KBM-7 (cell line): ENCODE data around the gene BTBD10.
"Not testable (repeated sequence)": the region's sequence is repeated elsewhere in the genome, so short reads cannot be mapped to it uniquely, and the experiment has no call there.

Experiments used
- DNase-seq: peaks from one replicate; pipeline ENCODE4 v3.0.0-alpha.2; 2015
- in situ Hi-C: fragments of 300-500 bp; cut with MboI; formaldehyde crosslinking; loops from 2 replicates; pipeline ENCODE4 v1.14.3; 2020; ENCODE audit warnings: low sequenced_read_pairs, low pct_unique_long_range_greater_than_20kb, mixed read lengths

The BTBD10 gene

GRCh38 chr11:13446444-13446843 lies 16.6 kb downstream of the BTBD10 start:
- no peak for DNase-seq
- in situ Hi-C loops = no loop called here

GRCh38 chr11:13445588-13445987 lies 17.4 kb downstream of the BTBD10 start:
- DNase-seq = no peak
- in situ Hi-C loops = no loop called here

GRCh38 chr11:13440100-13440855 lies 22.7 kb downstream of the BTBD10 start:
- in situ Hi-C loops = no loop called here
- DNase-seq = no peak

- DNase-seq = no peak
- in situ Hi-C loops = no loop called here
Observed at GRCh38 chr11:13438291-13438690, 24.7 kb downstream of the BTBD10 start.

- peak; percentile 5 for DNase-seq
- in situ Hi-C loops = not testable (repeated sequence)
Observed at GRCh38 chr11:13436836-13437235, 26.2 kb downstream of the BTBD10 start.

GRCh38 chr11:13434247-13435205 lies 28.5 kb downstream of the BTBD10 start:
- in situ Hi-C loops = no loop called here
- DNase-seq = no peak

GRCh38 chr11:13433437-13433836 lies 29.6 kb downstream of the BTBD10 start:
- in situ Hi-C loops = no loop called here
- DNase-seq = no peak

- DNase-seq = no peak
- in situ Hi-C loops = no loop called here
Observed at GRCh38 chr11:13429836-13430235, 33.2 kb downstream of the BTBD10 start.

- in situ Hi-C loops = no loop called here
- no peak for DNase-seq
Observed at GRCh38 chr11:13429288-13429687, 33.7 kb downstream of the BTBD10 start.

- in situ Hi-C loops = no loop called here
- no peak for DNase-seq
Observed at GRCh38 chr11:13427440-13427839, 35.6 kb downstream of the BTBD10 start.

GRCh38 chr11:13423372-13423771 lies 39.6 kb downstream of the BTBD10 start:
- in situ Hi-C loops = no loop called here
- no peak for DNase-seq

- no peak for DNase-seq
- in situ Hi-C loops = no loop called here
Observed at GRCh38 chr11:13421561-13421960, 41.5 kb downstream of the BTBD10 start.

GRCh38 chr11:13415201-13415600 lies 47.8 kb downstream of the BTBD10 start:
- no peak for DNase-seq
- in situ Hi-C loops = no loop called here

- in situ Hi-C loops = no loop called here
- no peak for DNase-seq
Observed at GRCh38 chr11:13405220-13405619, 57.8 kb downstream of the BTBD10 start.

GRCh38 chr11:13398335-13398734 lies 64.7 kb downstream of the BTBD10 start:
- in situ Hi-C loops, DNase-seq: not testable (repeated sequence)

- no peak for DNase-seq
- in situ Hi-C loops = no loop called here
Observed at GRCh38 chr11:13391217-13391616, 71.8 kb downstream of the BTBD10 start.

- in situ Hi-C loops = no loop called here
- DNase-seq = no peak
Observed at GRCh38 chr11:13388741-13389140, 74.3 kb downstream of the BTBD10 start.

- no peak for DNase-seq
- in situ Hi-C loops = no loop called here
Observed at GRCh38 chr11:13386567-13386966, 76.5 kb downstream of the BTBD10 start.

GRCh38 chr11:13384908-13385640 lies 77.9 kb downstream of the BTBD10 start:
- in situ Hi-C loops = no loop called here
- peak; percentile 64 for DNase-seq

- DNase-seq = no peak
- in situ Hi-C loops = no loop called here
Observed at GRCh38 chr11:13382751-13383150, 80.3 kb downstream of the BTBD10 start.
